ENCODE measurements around the gene NUDT16L1. TPM values are rescaled to one million over a fixed set of nuclear protein-coding genes. Genes with fewer than 3 reads are reported as not detected.

Gene NUDT16L1
- total and polyA plus RNA-seq, 2 of the 13 experiments (the other 11 are each of a cell fraction or from before 2014, with no cell fraction given) = 28.0 to 40.5 TPM

DNA sequence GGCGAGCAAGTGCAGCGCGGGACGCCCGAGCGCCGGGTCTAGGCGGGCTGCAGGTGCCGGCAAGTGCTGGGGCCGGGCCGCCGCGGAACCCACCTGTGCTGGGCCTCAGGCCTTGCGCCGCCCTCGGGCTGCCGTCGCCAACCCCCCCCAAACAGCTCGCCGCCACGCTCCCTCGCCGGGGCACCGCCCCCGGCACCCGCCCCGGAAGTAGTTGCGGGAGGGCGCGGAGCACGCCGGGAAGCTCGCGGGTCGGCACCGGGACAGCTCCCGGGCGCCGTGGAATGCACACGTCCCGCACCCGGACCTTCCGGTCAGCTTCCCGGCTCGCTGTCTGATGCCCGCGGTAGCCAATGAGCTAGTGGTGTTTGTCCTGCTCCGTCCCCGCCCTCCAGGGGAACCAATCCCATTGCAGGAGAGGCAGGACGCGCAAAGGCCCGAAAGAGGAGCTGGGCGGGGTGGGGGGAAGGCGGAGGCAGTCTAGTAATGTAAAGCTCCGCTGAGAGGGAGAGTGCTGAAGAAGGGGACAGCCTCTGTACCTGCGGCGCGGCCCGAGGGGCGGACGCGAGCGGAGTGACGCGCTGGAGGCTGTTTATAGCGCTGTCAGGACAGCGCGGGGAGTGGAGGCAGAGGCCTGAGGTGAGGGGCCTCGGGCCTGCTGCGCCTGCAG, 40.8 kb downstream of the NUDT16L1 start, which contains the start of the genes ANKS3 and DNAAF8 (continued):
- TF ChIP-seq, protein P1, sequence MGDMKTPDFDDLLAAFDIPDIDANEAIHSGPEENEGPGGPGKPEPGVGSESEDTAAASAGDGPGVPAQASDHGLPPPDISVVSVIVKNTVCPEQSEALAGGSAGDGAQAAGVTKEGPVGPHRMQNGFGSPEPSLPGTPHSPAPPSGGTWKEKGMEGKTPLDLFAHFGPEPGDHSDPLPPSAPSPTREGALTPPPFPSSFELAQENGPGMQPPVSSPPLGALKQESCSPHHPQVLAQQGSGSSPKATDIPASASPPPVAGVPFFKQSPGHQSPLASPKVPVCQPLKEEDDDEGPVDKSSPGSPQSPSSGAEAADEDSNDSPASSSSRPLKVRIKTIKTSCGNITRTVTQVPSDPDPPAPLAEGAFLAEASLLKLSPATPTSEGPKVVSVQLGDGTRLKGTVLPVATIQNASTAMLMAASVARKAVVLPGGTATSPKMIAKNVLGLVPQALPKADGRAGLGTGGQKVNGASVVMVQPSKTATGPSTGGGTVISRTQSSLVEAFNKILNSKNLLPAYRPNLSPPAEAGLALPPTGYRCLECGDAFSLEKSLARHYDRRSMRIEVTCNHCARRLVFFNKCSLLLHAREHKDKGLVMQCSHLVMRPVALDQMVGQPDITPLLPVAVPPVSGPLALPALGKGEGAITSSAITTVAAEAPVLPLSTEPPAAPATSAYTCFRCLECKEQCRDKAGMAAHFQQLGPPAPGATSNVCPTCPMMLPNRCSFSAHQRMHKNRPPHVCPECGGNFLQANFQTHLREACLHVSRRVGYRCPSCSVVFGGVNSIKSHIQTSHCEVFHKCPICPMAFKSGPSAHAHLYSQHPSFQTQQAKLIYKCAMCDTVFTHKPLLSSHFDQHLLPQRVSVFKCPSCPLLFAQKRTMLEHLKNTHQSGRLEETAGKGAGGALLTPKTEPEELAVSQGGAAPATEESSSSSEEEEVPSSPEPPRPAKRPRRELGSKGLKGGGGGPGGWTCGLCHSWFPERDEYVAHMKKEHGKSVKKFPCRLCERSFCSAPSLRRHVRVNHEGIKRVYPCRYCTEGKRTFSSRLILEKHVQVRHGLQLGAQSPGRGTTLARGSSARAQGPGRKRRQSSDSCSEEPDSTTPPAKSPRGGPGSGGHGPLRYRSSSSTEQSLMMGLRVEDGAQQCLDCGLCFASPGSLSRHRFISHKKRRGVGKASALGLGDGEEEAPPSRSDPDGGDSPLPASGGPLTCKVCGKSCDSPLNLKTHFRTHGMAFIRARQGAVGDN (CRISPR knock-in tag; IDR thresholded peaks at IDR 0.05) = peak; percentile 97
- TF ChIP-seq SOX5 (CRISPR knock-in tag; IDR thresholded peaks at IDR 0.05; ENCODE audit: borderline replicate concordance) (no peak), ZNF775 (CRISPR knock-in tag; IDR thresholded peaks at IDR 0.05; ENCODE audit: borderline replicate concordance) (no peak), ZNF768 (CRISPR knock-in tag; IDR thresholded peaks at IDR 0.05) (no peak), MTA1 (CRISPR knock-in tag; IDR thresholded peaks at IDR 0.05; ENCODE audit: borderline replicate concordance) (peak; percentile 69; the same call in 1 of the 2 replicates), YEATS4 (CRISPR knock-in tag; IDR thresholded peaks at IDR 0.05; ENCODE audit: borderline replicate concordance) (peak; percentile 96), NBN (conservative IDR thresholded peaks at IDR 0.05) (no peak), ZNF747 (CRISPR knock-in tag; IDR thresholded peaks at IDR 0.05; ENCODE audit: borderline replicate concordance) (no peak), STAT5B (CRISPR knock-in tag; IDR thresholded peaks at IDR 0.05) (no peak), ZSCAN25 (CRISPR knock-in tag; IDR thresholded peaks at IDR 0.05) (peak; percentile 26; the same call in 1 of the 2 replicates), ZNF496 (CRISPR knock-in tag; IDR thresholded peaks at IDR 0.05; ENCODE audit: insufficient replicate concordance) (no peak), CCAR2 (optimal IDR thresholded peaks at IDR 0.05; ENCODE audit: low read depth, low read length) (no peak), ZNF34 (CRISPR knock-in tag; IDR thresholded peaks at IDR 0.05; ENCODE audit: borderline replicate concordance) (no peak), SYNCRIP (IDR thresholded peaks at IDR 0.05; ENCODE audit: insufficient read depth, low read depth, low read length) (no peak), KDM5B (CRISPR knock-in tag; IDR thresholded peaks at IDR 0.05; ENCODE audit: borderline replicate concordance) (peak; percentile 97), ZFX (CRISPR knock-in tag; IDR thresholded peaks at IDR 0.05; ENCODE audit: low read depth) (peak; percentile 94), MAFF (IDR thresholded peaks at IDR 0.05; ENCODE audit: low read depth, low read length) (no peak), ZFP62 (CRISPR knock-in tag; IDR thresholded peaks at IDR 0.05) (no peak), ZFY (CRISPR knock-in tag; IDR thresholded peaks at IDR 0.05) (peak; percentile 98), ZMAT3 (CRISPR knock-in tag; conservative IDR thresholded peaks at IDR 0.05) (no peak), HNF4A (CRISPR knock-in tag; IDR thresholded peaks at IDR 0.05) (no peak)
- TF ChIP-seq, protein P2, sequence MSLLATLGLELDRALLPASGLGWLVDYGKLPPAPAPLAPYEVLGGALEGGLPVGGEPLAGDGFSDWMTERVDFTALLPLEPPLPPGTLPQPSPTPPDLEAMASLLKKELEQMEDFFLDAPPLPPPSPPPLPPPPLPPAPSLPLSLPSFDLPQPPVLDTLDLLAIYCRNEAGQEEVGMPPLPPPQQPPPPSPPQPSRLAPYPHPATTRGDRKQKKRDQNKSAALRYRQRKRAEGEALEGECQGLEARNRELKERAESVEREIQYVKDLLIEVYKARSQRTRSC (CRISPR knock-in tag; IDR thresholded peaks at IDR 0.05; ENCODE audit: low read depth) = no peak
- TF ChIP-seq, protein P3, sequence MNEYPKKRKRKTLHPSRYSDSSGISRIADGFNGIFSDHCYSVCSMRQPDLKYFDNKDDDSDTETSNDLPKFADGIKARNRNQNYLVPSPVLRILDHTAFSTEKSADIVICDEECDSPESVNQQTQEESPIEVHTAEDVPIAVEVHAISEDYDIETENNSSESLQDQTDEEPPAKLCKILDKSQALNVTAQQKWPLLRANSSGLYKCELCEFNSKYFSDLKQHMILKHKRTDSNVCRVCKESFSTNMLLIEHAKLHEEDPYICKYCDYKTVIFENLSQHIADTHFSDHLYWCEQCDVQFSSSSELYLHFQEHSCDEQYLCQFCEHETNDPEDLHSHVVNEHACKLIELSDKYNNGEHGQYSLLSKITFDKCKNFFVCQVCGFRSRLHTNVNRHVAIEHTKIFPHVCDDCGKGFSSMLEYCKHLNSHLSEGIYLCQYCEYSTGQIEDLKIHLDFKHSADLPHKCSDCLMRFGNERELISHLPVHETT (CRISPR knock-in tag; conservative IDR thresholded peaks at IDR 0.05) = peak; percentile 100
- TF ChIP-seq, protein P4, sequence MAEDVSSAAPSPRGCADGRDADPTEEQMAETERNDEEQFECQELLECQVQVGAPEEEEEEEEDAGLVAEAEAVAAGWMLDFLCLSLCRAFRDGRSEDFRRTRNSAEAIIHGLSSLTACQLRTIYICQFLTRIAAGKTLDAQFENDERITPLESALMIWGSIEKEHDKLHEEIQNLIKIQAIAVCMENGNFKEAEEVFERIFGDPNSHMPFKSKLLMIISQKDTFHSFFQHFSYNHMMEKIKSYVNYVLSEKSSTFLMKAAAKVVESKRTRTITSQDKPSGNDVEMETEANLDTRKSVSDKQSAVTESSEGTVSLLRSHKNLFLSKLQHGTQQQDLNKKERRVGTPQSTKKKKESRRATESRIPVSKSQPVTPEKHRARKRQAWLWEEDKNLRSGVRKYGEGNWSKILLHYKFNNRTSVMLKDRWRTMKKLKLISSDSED (CRISPR knock-in tag; IDR thresholded peaks at IDR 0.05) = no peak

Data from HepG2 (cell line).